Nasal cavity respiratory epithelium epithelial cell of viscerocranial mucosa (primary cell): ENCODE data around the gene USP20. TPM values are rescaled to one million over a fixed set of nuclear protein-coding genes. Genes with fewer than 3 reads are reported as not detected.

Experiments
- total RNA-seq: library from RNA; depleted of rRNA; stranded (reverse); fragments of >200 nt; gene quantifications from 2 replicates; pipeline ENCODE4 v1.2.3, GENCODE V29; 2014

The USP20 gene
- 9.6 and 13.4 TPM in 2 replicates for total RNA-seq

DNA sequence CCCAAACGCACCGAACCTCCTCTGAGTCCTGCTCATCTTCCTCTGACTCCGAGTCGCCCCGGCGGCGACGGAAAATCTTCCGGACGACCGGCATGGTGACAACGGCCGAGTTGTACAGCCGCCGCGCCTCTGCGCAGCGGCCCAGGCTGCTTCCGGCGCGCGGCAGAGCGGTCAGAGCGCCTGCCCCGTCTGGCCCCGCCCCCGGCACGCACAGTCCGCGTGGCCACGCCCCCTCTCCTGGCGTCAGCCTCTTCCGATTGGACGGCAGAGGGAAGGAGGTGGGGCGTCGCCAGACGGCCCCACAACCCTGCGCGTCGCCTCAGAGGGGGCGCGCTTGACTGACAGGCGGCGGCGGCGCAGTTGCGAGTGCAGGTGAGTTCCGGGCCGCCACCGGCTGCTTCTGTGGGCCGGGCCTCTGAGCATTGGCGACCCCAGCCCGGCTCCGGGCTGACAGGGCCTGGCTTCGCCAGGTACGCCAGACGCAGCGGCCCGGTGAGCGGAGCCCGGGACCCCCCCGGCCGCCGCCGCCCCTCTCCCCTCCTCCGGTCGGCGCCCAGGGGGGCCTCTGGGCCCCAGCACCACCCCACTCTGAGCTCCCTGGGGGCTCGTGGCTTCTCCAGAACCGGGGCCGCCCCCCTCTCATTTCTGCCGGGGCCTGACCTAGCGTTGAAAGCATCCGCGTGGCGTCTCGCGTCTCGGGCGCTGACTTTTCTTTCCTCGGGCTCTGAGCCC, at the start of gene USP20, which contains the start of gene C9orf78:
TSS of gene USP20 (plus strand) at position 331 of the 732 bp plus-strand sequence. CDS start 17,098 bp downstream, outside the sequence.
TSS of gene C9orf78 (minus strand) at position 148 of the 732 bp plus-strand sequence. CDS start at position 94, 54 bp downstream.

DNA sequence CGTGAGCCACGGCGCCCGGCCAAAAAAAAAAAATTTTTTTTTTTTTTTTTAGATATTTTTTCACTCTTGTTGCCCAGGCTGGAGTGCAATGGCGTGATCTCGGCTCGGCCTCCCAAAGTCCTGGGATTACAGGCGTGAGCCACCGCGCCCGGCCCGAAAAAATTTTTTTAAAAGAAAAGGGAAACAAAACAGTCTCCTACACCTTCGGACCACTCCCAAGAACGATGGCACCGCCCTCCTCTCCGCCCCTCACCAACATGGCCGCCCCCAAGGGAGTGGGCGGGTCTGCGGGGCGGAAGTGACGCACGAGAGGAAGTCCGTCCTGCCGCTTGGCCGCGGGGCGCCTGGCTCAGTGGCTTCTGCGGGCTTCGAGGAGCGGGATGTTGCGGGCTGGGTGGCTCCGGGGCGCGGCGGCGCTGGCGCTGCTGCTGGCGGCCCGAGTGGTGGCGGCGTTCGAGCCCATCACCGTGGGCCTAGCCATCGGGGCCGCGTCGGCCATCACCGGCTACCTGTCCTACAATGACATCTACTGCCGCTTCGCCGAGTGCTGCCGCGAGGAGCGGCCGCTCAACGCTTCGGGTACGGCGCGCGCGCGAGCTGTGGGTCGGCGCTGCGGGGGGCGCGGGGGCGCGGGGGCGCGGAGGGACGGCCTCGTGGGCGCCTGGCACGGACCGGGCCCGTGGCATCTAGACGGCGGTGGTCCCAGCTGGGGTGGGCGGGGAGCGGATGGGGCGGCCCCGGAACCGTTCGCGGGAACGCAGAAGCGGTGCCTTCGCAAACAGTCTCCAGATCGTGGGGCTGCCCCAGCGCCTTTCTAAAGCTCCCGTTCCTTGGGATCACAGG, 32.2 kb upstream of the USP20 start, which contains the start of gene TOR1B:
TSS of gene TOR1B (plus strand) at position 352 of the 843 bp plus-strand sequence. CDS start at position 381, 29 bp downstream.

DNA sequence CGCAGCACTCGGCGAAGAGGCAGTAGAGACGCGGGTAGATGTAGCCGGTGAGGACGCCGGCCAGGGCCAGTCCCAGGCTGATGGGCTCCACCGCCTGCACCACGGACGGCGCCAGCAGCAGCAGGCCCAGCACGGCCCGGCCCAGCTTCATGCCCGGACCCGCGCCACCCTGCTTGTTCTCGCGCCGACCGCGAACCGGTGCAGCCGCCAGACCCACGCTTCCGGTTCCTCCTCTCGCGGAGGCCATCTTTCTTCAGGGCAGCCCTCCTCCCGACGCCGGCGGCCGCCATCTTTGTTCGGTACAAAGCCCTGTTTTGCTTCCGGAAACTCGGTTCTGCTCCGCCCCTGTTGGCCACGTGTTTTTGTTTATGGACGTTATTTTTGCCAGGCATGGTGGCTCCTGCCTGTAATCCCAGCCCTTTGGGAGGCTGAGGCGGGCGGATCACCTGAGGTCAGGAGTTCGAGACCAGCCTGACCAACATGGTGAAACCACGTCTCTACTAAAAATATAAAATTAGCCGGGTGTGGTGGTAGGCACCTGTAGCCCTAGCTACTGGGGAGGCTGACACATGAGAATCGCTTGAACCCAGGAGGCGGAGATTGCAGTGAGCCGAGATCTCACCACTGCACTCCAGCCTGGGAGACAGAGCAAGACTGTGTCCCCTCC, 11.2 kb upstream of the USP20 start, which contains the start of gene TOR1A:
TSS of gene TOR1A (minus strand) at position 202 of the 667 bp plus-strand sequence. CDS start at position 151, 51 bp downstream.

Other genes starting within 250 kb of the USP20 start
- gene C9orf50, start 214.4 kb upstream of the USP20 start, total RNA-seq, result not detected in 2 replicates
- 28.9 and 34.2 TPM in 2 replicates for gene NTMT1, start 209.3 kb upstream of the USP20 start, total RNA-seq
- 11.3 and 19.8 TPM in 2 replicates for gene ASB6, start 193.3 kb upstream of the USP20 start, total RNA-seq
- under 0.01 and 0.14 TPM in 2 replicates for gene PRRX2, start 169.8 kb upstream of the USP20 start, total RNA-seq
- 7.2 and 11.0 TPM in 2 replicates for gene PTGES, start 82.4 kb upstream of the USP20 start, total RNA-seq
- 29.0 and 30.5 TPM in 2 replicates for gene TOR1B, start 32.3 kb upstream of the USP20 start, total RNA-seq
- gene TOR1A, start 11.3 kb upstream of the USP20 start, total RNA-seq, result 19.5 and 36.1 TPM in 2 replicates
- gene C9orf78, start 183 bp upstream of the USP20 start, total RNA-seq, result 54.5 and 73.5 TPM in 2 replicates
- gene FNBP1, start 207.7 kb downstream of the USP20 start, total RNA-seq, result 10.3 and 23.6 TPM in 2 replicates
- gene GPR107, start 218.4 kb downstream of the USP20 start, total RNA-seq, result 26.7 and 78.1 TPM in 2 replicates